Upper lobe of left lung (tissue), 4 donors: ENCODE measurements around the gene TSPEAR.

Experiments used
- CTCF ChIP-seq, 6 experiments: fragments of 450-650 bp in 4 of 6; fragments of 200-600 bp in 2 of 6; sonication (generic) in 2 of 6; IDR thresholded peaks; one replicate each; pipeline ENCODE4 v1.5.1; 2016 to 2019; ENCODE audit warnings: antibody characterized with exemption in 6 of 6
- EP300 ChIP-seq, 4 donors: sonication (generic); formaldehyde crosslinking; IDR thresholded peaks; one replicate each; pipeline ENCODE4 v1.5.1; 2017; ENCODE audit warnings: antibody characterized with exemption in 4 of 4, control low read depth in 2 of 4
- POLR2A ChIP-seq, 4 donors: fragments of 450-650 bp; IDR thresholded peaks; one replicate each; pipeline ENCODE4 v1.5.1; 2016 to 2017; ENCODE audit warnings: antibody characterized with exemption in 4 of 4, mild to moderate bottlenecking in 2 of 4
- POLR2AphosphoS5 ChIP-seq, 2 donors: sonication (generic); formaldehyde crosslinking; IDR thresholded peaks; one replicate each; pipeline ENCODE4 v1.5.1; 2017; ENCODE audit warnings: antibody characterized with exemption in 2 of 2

DNA sequence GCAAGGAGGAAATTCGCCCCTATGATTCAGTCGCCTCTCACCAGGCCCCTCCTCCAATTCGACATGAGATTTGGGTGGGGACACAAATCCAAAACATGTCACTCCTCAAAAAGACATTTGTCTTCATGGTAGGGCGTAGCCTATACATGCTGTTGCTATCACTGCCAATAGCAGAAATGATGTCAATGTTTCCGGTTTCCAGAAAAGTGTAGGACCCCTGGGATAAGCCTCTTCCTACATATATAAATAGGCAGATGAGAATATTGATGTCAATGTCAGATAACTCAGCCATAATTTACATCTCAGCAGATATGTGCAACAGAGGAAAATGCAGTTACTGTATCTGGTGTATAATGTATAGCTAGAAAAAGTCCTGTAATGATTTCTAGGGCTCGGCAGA is 239.4 kb downstream of the TSPEAR start:
- TF ChIP-seq CTCF (IDR thresholded peaks at IDR 0.05): no peak
- no peak for TF ChIP-seq EP300 (IDR thresholded peaks at IDR 0.05)
- TF ChIP-seq POLR2A (IDR thresholded peaks at IDR 0.05): no peak
- TF ChIP-seq POLR2AphosphoS5 (IDR thresholded peaks at IDR 0.05): no peak
